Vagina (tissue), 2 donors: ENCODE results near the gene FYCO1. TPM values are rescaled to one million over a fixed set of nuclear protein-coding genes. Genes with fewer than 3 reads are reported as not detected.

Experiments used
- DNase-seq, 2 donors: peaks; one replicate each; pipeline ENCODE4 v3.0.0-alpha.2; 2017; ENCODE audit errors: extremely low spot score in 2 of 2
- H3K27ac ChIP-seq: fragments of 200-600 bp; sonication (generic); one replicate; pipeline ENCODE4 v1.5.1; 2019
- H3K27me3 ChIP-seq: fragments of 200-600 bp; sonication (generic); one replicate; pipeline ENCODE4 v1.5.1; 2019
- H3K36me3 ChIP-seq, 2 donors: fragments of 200-600 bp; sonication (generic); one replicate each; pipeline ENCODE4 v1.5.1; 2017 to 2019
- H3K4me1 ChIP-seq: fragments of 200-600 bp; sonication (generic); one replicate; pipeline ENCODE4 v1.5.1; 2019
- H3K4me3 ChIP-seq, 2 donors: fragments of 200-600 bp; sonication (generic); 1 replicate in 1 of 2; 2 replicates in 1 of 2; pipeline ENCODE4 v1.5.1; 2016 to 2019
- H3K9me3 ChIP-seq: fragments of 200-600 bp; sonication (generic); one replicate; pipeline ENCODE4 v1.5.1; 2019
- POLR2A ChIP-seq, 2 donors: fragments of 450-650 bp; IDR thresholded peaks; one replicate each; pipeline ENCODE4 v1.6.1; 2017; ENCODE audit warnings: antibody characterized with exemption in 2 of 2, mild to moderate bottlenecking in 2 of 2, moderate library complexity in 2 of 2
- POLR2AphosphoS5 ChIP-seq, 2 donors: sonication (generic); formaldehyde crosslinking; IDR thresholded peaks; one replicate each; pipeline ENCODE4 v1.9.0; 2017; ENCODE audit warnings: antibody characterized with exemption in 2 of 2, mild to moderate bottlenecking in 2 of 2, low read depth in 1 of 2; ENCODE audit not compliant: insufficient read depth in 1 of 2
- intact Hi-C: fragments of 100-400 bp; cut with DNase I; formaldehyde crosslinking; loops from one replicate; pipeline ENCODE4 v1.15.1; 2023
- total RNA-seq: library from RNA; depleted of rRNA; stranded (reverse); fragments of >200 nt; gene quantifications from one replicate; pipeline ENCODE4 v1.2.3, GENCODE V29; 2016
- TF ChIP-seq, protein P1 (sequence below), 3 experiments: fragments of 450-650 bp in 2 of 3; fragments of 200-600 bp in 1 of 3; sonication (generic) in 1 of 3; IDR thresholded peaks; one replicate each; pipeline ENCODE4 v1.5.1; 2017 to 2019; ENCODE audit warnings: antibody characterized with exemption in 3 of 3, mild to moderate bottlenecking in 2 of 3, moderate library complexity in 2 of 3

Gene FYCO1
- total RNA-seq, 1 donor from 2014 or later = 45.7 TPM

DNA sequence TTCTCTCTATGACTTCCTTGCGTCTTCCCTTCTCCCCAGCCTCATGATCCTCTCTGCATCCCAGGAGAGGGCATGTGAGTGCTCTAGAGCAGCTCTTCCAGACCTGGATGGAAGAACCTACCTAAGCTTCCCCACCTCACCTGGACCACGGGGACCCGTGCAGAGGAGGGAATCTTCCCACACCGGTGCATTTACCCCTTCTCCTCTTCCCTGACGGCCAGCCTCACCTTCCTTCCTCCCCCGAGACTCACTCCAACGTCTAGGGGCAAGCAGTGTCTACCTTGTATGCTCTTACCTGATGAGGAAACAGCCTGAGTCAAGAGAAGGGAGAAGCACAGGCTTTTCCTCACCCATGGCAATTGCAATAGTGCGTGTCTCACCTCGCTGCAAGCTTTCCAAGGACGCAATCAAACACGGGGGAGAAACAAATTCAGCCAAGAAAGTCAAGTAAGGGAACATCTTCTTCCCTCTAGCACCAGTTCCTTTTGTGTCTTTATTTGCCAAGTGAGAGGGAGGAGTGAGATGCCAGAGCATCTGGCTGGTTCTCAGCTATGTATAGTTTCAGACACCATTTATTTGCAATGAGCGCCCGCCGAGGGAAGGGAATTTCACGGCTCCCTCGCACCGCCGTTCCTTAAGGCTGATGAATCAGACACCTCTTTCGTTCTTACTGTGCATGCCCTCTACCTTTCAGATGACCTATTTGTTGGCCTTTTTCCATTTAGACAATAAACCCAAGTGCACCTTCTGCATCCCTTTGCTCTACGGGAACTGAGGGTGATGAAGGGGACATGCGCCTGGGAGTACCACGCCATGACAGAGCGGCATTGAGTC, 111.0 kb downstream of the FYCO1 start:
- Histone ChIP-seq H3K27ac (no peak overlapping the region), H3K4me1 (peaks cover 7% of the 10 kb centered on the region), H3K36me3 (no peaks in the 10 kb centered on the region), H3K27me3 (no peaks in the 10 kb centered on the region), H3K9me3 (no peaks in the 10 kb centered on the region), H3K4me3 (no peak overlapping the region)
- intact Hi-C loops = no loop called here
- DNase-seq = no peak
- TF ChIP-seq POLR2A (IDR thresholded peaks at IDR 0.05) = no peak

DNA sequence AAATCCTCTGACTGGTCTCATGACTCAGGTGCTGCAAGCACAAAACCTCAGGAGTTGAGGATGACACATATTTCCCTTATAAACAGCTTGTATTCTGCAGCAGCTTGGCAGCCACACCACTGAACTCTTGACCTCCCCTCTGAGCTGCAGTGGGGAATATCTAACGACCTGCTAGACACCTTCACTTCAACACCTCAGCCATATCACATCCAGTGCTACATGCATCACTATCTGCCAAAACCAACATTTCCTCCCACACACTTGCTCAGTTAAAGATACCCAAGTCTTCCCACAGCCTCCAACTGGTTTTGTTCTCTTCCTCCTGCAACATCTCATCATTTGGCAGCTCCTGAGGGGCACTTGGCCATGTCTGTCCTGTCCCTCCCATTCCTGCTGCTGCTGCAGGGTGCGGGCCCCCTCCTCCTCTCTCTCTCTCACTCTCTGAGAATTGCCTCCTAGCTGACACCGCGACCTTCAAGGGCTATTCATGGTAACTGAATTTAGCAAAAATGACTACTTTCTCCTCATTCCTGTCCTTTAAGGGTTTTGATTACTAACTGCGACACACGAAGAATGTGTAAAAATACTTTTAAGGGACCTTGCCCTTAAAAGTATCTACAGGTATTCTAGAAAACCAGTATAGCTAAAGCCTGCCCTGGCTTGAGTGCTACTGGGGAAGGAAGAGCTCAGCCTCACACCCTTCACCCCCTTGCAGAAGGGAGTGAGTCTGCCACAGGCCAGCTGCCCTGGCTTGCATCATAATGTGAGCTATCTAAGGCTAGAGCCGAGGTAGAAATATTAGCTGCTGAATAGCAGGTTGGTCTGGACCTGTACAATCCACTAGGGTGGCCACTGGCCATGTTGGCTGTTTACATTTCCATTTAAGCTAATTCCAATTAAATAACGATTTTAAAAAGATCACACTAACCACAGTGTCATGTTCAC, 114.3 kb downstream of the FYCO1 start:
- H3K27me3 ChIP-seq = no peaks in the 10 kb centered on the region
- H3K9me3 ChIP-seq = no peaks in the 10 kb centered on the region
- DNase-seq = no peak
- H3K36me3 ChIP-seq = no peaks in the 10 kb centered on the region
- peaks cover 7% of the 10 kb centered on the region for H3K4me1 ChIP-seq
- no peak overlapping the region for H3K4me3 ChIP-seq
- TF ChIP-seq POLR2AphosphoS5 (IDR thresholded peaks at IDR 0.05; ENCODE audit: insufficient read depth in 1 of 2, low read depth in 1 of 2) (no peak), POLR2A (IDR thresholded peaks at IDR 0.05) (no peak)
- TF ChIP-seq, protein P1, sequence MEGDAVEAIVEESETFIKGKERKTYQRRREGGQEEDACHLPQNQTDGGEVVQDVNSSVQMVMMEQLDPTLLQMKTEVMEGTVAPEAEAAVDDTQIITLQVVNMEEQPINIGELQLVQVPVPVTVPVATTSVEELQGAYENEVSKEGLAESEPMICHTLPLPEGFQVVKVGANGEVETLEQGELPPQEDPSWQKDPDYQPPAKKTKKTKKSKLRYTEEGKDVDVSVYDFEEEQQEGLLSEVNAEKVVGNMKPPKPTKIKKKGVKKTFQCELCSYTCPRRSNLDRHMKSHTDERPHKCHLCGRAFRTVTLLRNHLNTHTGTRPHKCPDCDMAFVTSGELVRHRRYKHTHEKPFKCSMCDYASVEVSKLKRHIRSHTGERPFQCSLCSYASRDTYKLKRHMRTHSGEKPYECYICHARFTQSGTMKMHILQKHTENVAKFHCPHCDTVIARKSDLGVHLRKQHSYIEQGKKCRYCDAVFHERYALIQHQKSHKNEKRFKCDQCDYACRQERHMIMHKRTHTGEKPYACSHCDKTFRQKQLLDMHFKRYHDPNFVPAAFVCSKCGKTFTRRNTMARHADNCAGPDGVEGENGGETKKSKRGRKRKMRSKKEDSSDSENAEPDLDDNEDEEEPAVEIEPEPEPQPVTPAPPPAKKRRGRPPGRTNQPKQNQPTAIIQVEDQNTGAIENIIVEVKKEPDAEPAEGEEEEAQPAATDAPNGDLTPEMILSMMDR (IDR thresholded peaks at IDR 0.05) = no peak
- no peak overlapping the region for H3K27ac ChIP-seq
- intact Hi-C loops = no loop called here

DNA sequence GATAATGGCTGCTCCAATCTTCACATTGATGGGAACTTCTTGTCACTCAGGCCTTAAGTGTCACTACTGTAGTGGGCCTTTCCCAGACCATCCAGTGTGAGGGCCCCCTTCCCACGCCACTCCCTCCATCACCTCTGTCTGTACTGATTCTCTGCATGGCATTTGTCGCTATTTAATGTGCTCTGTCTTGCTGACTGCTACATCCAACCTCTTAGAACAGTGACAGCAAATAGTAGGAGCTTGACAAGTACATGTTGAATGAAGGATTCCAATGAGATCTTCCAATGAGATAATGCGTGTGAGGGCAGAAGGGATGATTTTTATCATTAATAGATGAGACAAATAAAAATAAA, 114.9 kb downstream of the FYCO1 start:
- TF ChIP-seq, protein P1 (IDR thresholded peaks at IDR 0.05) = no peak
- no peak for TF ChIP-seq POLR2A (IDR thresholded peaks at IDR 0.05)
- TF ChIP-seq POLR2AphosphoS5 (IDR thresholded peaks at IDR 0.05; ENCODE audit: insufficient read depth in 1 of 2, low read depth in 1 of 2) = no peak
- intact Hi-C loops = no loop called here

DNA sequence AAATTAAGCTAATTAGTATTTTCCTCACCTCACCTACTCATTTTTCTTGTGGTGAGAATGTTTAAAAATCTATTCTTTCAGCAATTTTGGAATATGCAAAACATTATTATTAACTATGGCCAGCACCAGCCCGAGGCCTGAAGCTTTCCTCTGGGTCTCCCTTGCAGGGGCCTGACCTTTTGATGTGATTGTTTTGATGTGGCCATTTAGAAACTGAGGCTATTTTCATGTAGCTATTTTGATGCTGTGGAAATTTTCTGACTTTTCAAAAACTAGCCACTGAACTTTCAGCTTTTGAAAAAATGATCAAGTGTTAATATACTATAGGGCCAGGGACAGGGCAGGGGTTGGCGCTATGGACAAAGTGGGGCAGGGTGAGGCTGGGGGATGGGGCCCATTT, 117.5 kb downstream of the FYCO1 start:
- Histone ChIP-seq H3K4me1 (peaks cover 7% of the 10 kb centered on the region), H3K27ac (no peak overlapping the region), H3K4me3 (no peak overlapping the region), H3K36me3 (no peaks in the 10 kb centered on the region), H3K27me3 (no peaks in the 10 kb centered on the region), H3K9me3 (no peaks in the 10 kb centered on the region)
- DNase-seq = no peak
- intact Hi-C loops = no loop called here
- TF ChIP-seq POLR2A (IDR thresholded peaks at IDR 0.05) (no peak), POLR2AphosphoS5 (IDR thresholded peaks at IDR 0.05; ENCODE audit: insufficient read depth in 1 of 2, low read depth in 1 of 2) (no peak)
- TF ChIP-seq, protein P1 (IDR thresholded peaks at IDR 0.05) = no peak

More for the DNA sequence above, 114.9 kb downstream of the FYCO1 start:
- H3K4me3 ChIP-seq = no peak overlapping the region
- H3K9me3 ChIP-seq = no peaks in the 10 kb centered on the region
- H3K36me3 ChIP-seq = no peaks in the 10 kb centered on the region
- H3K27me3 ChIP-seq = no peaks in the 10 kb centered on the region
- no peak overlapping the region for H3K27ac ChIP-seq
- DNase-seq = no peak
- peaks cover 7% of the 10 kb centered on the region for H3K4me1 ChIP-seq

DNA sequence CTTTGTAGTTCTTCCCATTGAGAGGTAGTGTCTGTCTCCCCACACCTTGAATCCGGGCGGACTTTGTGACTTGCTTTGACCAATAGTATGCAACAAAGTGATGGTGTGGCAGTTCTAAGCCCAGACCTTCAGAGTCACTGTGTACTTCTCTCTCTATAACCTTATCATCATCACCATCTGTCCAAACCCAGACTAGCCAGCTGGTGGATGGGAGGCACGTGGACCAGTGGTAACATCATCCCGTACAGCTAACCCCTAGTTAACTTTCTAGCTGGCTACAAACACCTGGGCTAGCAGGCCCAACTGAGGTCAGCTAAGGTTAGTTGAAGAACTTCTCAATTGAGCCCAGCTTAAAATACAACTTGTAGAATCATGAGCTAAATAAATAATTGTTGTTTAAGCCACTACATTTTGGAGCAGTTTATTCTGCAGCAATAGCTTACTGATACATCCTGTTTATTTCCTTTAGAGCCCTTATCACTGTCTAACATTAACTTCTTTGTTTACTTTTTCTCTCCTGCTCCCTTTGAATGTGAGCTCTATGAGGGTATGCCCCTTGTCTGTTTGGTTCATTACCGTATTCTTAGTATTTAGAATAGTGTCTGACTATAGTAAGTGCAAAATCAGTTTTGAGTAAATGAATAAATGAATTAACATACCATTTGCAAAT, 120.8 kb downstream of the FYCO1 start:
- H3K36me3 ChIP-seq = no peaks in the 10 kb centered on the region
- intact Hi-C loops = no loop called here
- H3K4me1 ChIP-seq = no peaks in the 10 kb centered on the region
- no peaks in the 10 kb centered on the region for H3K9me3 ChIP-seq
- TF ChIP-seq POLR2AphosphoS5 (IDR thresholded peaks at IDR 0.05; ENCODE audit: insufficient read depth in 1 of 2, low read depth in 1 of 2) = no peak
- no peak for TF ChIP-seq POLR2A (IDR thresholded peaks at IDR 0.05)
- TF ChIP-seq, protein P1 (IDR thresholded peaks at IDR 0.05) = no peak
- H3K27me3 ChIP-seq = no peaks in the 10 kb centered on the region
- H3K4me3 ChIP-seq = no peak overlapping the region
- H3K27ac ChIP-seq = no peak overlapping the region
- no peak for DNase-seq
